A673 (cell line): ENCODE measurements around the gene HOXD1.

Experiments used
- EZH2 ChIP-seq: fragments of 200-600 bp; sonication (generic); IDR thresholded peaks from 2 replicates; pipeline ENCODE4 v1.6.1; 2017; ENCODE audit warnings: borderline replicate concordance, low read depth, mild to moderate bottlenecking, mixed read lengths, antibody characterized with exemption, low read length; ENCODE audit not compliant: poor library complexity, severe bottlenecking
- TF ChIP-seq, protein P1 (sequence below): fragments of 300-800, 200-600 bp; sonication (generic); conservative IDR thresholded peaks from 2 replicates; pipeline ENCODE4 v1.5.1; 2017; ENCODE audit warnings: low read depth, mild to moderate bottlenecking, antibody characterized with exemption, low read length, moderate library complexity, mixed read lengths

- TF ChIP-seq, protein P1, sequence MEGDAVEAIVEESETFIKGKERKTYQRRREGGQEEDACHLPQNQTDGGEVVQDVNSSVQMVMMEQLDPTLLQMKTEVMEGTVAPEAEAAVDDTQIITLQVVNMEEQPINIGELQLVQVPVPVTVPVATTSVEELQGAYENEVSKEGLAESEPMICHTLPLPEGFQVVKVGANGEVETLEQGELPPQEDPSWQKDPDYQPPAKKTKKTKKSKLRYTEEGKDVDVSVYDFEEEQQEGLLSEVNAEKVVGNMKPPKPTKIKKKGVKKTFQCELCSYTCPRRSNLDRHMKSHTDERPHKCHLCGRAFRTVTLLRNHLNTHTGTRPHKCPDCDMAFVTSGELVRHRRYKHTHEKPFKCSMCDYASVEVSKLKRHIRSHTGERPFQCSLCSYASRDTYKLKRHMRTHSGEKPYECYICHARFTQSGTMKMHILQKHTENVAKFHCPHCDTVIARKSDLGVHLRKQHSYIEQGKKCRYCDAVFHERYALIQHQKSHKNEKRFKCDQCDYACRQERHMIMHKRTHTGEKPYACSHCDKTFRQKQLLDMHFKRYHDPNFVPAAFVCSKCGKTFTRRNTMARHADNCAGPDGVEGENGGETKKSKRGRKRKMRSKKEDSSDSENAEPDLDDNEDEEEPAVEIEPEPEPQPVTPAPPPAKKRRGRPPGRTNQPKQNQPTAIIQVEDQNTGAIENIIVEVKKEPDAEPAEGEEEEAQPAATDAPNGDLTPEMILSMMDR, result no peak
- TF ChIP-seq EZH2, result no peak
Observed at GRCh38 chr2:176184749-176185148, 3.7 kb upstream of the HOXD1 start.
